SKM-1 (cell line): ENCODE measurements around the gene PRR7.
A peak's percentile ranks its signal among the peaks of the same experiment; 100 is the strongest.

ENCODE experiments used
- DNase-seq: peaks from one replicate; lab custom pipeline; 2025; ENCODE audit not compliant: unreplicated experiment; lab: John Stamatoyannopoulos, UW

PRR7 gene

DNA sequence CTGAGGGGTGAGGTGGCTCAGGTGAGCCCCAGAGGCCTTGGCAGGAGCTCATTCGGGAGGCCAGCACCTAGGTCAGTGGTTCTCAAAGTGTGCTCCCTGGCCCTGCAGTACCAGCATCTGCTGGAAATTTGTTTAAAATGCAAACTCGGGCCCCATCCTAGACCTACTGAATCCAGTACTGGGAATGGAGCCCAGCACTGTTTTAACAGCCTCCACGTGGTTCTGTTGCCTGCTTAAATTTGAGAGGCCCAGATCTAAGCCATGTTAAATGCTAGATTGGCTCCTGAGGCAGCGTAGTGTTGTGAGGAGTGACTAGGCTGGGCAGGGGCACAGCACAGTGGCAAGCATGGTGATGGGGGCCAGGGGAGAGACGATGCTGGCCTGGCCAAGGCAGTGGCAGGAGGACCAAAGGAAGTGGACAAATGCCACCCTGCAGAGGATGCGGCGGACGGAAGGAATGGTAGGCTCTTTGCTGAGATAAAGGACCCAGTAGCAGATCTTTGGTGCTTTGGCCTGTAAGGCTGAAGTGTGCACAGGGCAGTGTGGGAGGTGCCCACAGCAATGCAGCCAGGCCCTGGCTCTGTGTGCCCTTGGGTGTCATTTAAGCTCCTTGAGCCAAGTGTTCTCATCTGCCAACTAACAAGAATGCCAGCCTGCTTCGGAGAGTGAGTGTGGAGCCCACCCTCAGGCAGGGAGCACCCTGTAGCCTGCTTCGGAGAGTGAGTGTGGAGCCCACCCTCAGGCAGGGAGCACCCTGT is 4.2 kb downstream of the PRR7 start:
- no peak for DNase-seq

DNA sequence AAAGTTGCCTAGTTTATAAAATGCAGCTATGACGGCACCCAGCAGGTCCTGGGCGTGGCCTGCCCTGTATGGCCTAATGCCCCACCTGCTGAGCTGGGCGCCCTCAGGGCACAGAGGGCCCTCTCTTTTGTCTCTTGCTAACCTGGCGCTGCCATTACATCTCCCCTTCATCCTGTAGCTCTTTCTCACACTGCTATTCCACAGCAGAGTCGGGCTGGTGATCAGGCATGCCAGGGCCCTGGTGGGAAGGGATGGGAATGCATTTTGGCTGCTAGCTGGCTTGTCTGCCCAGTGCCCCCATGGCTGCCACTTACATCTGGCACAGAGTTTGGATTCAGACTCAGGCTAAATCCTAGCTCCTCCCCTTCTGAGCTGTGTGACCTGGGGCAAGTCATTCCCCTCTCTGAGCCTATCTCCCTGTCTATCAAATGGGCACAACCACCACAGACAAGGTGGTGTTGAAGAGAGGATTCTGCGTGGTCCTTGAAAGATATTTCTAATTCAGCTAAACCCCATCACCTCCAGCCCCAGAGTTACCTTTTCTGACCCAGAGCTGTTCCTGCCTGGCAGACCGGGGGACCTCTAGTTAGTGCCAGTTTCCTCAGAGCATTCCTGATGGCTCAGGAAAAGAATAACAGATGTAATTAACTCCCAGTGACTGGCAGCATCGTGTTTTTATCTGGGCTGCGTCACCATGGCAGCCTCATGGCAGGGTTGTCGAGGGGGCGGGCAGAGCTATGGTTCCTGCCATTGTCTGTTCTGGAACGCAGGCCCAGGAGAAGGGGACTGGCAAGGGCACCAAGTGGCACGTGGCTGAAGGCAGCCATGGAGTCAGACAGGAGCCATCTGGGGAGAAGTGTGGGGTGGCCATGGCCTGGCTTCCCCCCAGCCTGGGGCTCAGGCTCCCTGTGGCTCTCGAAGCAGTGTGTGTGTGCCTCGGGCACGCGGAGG is 6.3 kb downstream of the PRR7 start:
- DNase-seq: no peak

DNA sequence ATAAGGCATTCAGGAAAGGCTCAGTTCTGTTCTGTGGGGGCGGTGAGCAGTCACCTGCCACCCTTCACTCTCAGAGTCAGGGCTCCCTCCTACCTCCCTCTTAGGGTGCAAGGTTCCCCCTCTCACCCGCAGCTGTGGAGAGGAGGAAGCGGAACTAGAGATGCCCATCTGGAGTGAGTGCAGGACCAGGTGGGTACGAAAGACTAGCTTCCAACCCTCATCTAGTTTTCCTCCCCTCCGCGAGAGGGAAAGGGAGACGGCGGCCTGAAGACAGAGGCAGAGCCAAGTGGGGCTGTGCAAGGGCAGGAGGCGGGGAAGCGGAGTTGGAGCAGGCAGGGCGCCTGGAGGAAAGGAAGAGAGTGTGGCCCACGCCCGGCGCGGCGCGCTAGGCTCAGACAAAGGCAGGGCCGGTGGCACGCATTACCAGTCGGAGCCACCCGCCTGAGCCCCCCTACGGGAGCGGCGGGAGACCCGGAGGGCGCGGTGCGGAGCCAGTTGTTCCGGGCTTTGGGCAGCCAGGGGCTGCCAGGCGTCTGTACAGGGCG is 7.3 kb downstream of the PRR7 start:
- no peak for DNase-seq

DNA sequence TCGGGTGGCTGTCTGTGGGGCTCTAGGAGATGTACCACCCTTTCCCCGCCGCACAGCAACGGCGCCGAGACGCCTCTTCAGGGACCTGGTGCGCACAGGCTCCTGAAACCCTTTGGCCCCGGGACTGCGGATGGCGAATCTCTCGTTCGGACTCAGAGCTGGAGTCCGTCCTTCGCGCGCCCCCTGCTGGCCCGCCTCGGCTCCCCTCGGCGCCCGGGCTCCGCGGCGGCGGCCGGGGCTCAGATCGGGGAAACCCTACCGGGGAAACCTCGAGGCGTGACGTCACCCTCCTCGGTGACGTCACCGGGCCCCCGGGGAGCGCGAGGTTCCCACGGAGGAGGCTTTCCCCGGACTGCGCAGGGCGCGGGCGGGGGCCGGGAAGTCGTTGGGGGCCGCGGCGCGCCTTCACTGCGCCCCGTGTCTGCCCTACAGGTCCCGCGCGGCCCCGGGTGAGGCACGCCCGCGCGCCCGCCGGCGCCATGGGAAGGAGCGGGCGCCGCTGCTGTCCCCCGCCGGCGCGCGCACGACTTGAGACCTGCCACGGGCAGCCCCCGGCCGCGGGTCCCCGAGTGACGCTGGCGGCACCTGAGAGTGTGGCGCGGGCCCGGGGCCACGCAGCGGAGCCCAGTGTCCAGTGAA is 7.9 kb downstream of the PRR7 start:
- peak; percentile 84 for DNase-seq

DNA sequence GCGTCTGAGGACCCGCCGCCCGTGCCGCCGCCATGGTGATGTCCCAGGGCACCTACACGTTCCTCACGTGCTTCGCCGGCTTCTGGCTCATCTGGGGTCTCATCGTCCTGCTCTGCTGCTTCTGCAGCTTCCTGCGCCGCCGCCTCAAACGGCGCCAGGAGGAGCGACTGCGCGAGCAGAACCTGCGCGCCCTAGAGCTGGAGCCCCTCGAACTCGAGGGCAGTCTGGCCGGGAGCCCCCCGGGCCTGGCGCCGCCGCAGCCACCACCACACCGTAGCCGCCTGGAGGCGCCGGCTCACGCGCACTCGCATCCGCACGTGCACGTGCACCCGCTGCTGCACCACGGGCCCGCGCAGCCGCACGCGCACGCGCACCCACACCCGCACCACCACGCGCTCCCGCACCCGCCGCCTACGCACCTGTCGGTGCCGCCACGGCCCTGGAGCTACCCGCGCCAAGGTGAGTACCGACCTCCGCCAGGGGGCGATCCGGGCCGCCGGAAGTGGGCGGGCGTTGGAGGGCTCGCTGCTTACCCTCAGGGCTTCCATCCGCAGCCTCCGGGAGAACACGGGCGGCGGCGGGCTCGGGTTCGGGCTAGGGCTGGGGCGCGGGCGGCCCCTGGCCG is 8.5 kb downstream of the PRR7 start:
- DNase-seq: peak; percentile 39

DNA sequence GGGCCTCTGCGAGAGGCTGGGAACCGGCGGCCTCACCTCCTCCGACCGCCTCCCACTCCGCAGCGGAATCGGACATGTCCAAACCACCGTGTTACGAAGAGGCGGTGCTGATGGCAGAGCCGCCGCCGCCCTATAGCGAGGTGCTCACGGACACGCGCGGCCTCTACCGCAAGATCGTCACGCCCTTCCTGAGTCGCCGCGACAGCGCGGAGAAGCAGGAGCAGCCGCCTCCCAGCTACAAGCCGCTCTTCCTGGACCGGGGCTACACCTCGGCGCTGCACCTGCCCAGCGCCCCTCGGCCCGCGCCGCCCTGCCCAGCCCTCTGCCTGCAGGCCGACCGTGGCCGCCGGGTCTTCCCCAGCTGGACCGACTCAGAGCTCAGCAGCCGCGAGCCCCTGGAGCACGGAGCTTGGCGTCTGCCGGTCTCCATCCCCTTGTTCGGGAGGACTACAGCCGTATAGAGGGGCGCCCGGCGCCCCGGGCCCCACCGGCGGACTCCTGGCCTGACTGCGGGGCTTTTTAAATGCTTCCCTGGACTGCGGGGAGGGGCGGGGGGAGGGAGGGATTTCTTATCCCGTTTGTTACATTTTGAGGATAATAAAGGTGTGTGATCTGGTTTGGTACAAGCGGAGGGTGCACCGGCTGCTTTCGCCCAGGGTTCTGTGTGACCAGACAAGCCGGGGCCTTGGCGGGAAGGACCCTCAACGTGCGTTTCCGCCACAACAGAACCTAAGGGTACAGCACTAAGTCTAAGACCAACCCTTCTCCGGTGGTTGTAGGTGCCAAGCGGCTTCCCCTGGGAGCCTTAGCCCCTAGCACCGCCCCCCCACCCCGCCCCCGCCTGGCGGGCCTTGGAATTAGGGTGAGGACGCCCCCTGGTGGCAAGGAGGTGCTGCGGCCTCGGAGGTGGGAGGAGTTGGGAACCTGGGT is 9.3 kb downstream of the PRR7 start:
- peak; percentile 56 for DNase-seq

DNA sequence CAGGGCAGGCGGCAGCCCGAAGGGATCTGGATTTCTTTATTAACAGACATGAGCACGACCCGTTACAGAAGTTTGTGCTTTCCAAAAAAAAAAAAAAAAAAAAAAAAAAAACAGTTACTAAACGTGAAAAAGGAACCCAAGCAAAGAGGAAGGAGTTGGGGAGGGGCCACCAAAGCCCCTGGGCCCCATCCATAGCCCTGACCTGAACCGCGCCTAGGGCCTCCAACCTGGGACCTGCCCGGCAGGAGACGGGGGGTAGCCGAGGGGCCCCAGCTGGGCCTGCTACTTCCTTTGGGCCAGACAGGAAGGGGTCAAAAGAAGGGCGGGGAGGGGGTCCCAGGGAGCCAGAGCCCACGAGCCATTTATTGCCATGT is 10.0 kb downstream of the PRR7 start:
- no peak for DNase-seq

DNA sequence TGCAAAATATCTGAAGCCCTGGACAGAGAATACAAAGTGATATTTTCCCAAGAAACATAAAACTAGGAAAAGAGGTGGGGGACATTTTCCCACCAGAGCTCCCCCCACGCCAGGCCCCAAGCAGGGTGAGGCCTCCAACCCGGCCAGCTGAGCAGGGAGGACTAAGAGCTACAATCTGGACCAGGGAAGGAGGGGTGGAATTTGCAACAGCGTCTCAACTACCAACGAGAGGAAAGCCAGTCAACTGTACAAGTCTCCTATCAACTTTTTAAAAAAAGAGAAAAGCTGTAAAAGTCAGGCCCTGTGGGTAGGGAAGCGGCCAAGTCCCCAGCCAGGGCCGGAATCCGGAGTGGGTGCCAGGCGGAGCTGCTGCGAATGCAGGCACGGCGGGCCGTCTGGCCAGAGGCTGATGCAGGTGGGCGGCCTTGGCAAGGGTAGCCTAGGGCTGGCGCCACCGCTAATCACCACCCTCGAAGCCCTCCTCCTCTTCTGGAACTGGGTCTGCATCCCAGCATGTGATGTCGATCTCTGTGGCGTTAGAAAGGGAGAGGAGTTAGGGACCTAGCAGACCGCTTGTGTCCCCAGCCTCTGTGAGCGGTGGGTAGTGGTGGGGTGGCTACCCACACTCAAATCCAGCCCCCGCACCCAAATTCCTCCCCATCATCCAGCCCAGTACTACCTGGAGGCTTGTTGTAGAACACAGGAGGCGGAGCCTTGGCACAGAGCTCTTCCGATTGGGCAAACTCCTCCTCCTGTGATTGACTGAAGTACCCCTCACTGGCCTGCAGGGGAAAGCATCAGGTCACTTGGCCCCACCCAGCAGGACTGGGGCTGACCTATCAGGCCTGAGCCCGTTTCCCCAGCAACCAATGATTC is 10.6 kb downstream of the PRR7 start:
- peak; percentile 93 for DNase-seq

DNA sequence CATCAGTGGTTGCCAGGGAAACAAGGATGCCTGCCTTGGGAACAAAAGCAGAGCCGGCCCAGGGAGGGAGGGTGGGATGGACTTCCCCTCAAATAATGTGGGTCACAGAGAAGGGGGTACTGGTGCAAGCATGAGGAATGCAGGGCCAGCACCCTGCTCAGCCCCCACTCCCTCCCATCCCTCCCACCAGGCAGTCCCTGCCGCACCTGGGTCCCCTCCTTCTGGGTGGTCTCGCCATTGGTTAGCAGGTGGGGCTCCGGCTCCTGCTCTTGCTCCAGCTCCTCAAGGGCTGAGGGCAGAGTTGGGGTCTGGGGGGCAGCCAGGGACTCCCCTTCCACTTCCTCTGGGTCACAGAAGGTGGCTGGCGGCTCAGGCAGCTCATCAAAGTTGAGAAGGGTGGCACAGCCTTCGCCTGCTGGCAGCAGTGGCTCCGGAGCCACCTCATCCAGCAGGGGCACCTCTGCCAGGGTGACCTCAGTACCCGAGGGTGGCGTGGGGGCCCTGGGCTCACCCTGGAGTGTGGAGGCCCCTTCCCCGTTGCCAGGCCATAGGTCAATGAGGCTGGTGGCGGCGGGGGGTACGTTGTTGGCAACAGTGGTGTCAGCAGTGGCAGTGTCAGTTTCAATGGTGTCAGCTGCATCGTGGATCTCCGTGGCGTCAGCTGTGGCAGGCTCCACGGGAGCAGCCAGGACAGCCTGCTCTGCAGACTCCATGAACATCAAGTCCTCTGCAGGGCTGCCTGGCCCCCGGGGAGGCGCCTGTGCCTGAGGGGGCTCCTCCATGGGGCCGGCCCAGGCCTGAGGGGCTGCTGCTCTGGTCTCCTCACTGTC is 11.5 kb downstream of the PRR7 start:
- DNase-seq: no peak

DNA sequence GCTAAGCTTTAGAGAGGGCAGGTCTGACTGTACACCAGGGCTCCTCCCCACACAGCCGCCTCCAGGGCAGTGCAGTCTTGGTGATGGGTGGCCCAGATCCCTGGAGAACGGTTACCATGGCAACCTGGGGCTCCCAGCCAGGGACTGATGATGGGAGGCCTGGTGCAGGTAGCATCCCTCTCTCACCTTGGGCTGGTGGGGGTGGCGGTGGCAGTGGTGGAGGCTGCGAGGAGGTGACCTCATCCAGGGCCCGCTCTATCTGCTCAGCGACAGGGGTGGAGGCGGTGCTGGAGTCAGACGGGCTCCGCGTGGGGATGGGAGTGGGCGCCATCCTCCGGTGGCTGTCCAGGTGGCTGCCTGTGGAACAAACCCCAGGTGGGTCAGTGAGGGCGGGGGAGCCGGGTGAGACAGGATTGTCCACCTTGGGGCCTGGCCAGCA is 12.3 kb downstream of the PRR7 start:
- DNase-seq: no peak

DNA sequence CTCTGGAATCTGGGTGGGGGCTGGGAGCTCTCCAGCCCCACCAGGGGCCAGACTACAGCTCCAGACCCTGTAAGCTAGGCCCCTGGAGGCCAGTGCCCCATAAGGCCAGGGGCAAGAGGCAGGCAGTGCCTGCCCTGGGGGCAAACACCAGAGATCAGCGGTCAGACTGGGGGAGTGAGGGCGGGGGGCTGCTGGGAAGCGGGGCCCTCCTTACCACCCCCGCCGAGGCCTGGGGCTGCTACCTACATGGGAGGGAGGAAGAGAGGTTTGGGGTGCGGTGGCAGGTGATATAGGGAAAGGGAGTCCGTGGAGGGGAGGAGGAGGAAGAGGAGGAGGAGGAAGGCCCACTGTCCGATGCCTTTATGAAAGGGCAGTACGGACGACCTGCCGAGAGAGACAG is 12.7 kb downstream of the PRR7 start:
- DNase-seq: no peak

DNA sequence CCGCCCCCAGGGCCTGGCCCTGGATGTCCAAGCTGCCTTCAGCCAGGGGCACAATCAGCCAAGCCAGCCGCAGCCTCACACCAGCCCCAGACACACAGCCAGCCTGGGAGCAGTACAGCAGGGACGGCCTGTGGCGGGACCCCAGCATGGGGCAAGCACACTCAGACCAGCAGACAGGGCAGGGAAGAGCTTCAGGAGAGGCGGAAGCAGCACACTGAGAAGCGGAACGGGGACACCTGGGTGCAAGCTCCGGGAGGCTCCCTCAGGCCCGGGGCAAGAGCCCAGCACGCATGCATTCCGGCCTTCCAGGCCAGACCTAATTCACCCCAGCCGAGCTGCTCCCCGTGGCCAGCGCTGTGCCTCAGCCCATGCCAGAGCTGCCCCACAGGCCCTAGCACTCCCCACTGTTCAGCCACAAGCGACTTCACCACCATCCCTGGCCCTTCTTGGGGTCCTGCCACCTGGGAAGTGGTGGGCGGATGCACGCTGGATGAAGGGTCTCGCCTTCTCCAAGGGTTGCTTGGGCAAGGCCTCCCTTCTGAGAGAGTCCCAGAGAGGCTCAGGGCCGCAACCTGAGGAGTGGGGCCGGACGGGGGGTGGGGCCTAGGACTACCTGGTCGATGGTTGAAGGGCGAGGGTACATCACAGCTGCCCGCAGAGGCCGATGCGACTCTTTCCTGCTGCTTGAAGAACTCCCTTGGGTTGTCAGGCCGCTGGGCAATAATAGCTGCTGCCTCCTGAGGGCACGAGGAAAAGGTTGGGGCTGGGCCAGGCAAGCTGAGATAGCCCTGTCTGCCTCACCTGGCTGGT is 13.4 kb downstream of the PRR7 start:
- no peak for DNase-seq

DNA sequence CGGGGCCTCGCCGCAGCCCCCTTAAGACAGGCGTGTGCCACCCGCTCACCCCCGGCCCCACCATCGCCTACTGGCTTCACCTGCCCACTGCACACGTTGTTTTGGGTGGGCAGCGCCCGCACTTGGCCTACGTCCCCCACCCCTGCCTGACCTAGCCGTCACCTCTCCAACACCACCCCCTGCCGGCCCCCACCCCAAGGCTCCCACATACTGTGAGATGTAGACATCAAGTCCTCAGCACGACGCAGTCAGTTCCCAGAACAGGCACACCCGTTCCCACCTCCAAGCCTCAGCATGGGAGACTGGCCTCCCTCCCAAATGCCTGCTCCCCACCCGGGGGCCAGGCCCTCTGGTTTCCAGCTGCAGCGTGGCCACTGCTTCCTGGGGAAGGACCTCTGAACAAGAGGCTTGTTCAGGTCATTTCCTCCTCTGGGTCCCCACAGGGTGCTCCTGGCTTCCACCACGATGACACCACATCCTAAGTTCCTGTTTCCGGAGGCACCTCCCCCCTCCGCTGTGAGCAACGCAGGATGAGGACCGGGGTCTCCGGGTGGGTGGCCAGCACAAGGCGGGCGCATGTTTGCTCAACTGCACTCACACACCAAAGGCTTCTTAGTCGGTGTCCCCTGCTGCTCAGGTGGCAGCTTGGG is 15.5 kb downstream of the PRR7 start:
- DNase-seq: peak; percentile 61

DNA sequence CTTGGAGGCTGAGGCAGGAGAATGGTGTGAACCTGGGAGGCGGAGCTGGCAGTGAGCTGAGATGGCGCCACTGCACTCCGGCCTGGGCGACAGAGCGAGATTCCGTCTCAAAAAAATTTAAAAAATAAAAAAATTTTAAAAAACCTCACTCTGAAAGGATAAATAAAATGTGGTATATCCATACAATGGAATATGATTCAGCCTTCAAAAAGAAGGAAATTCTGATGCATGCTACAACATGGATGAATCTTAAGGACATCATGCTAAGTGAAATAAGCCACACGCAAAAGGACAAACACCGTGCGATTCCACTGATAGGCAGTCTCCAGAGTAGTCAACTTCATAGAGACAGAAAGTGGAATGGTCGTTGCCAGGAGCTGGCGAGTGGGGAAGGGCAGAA is 18.4 kb downstream of the PRR7 start:
- no peak for DNase-seq

DNA sequence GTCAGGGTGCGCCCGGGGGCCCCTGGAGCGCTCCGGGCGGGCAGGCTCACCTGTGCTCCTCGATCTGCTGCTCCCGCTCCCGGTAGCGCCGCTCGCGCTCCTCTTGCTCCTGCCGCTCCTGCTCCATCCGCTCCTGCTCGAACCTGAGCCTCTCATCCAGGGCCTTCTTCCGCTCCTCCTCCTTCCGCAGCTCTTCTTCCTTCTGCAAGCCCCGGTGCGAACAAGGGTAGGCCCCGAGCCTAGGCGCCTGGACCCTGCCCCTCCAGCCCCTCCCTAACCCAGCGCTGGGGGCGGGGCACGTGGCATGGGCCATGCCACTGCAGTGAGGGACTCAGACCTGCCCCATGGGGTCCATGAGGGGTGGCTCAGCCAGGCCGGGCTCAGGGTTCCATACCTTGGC is 20.2 kb downstream of the PRR7 start:
- no peak for DNase-seq

DNA sequence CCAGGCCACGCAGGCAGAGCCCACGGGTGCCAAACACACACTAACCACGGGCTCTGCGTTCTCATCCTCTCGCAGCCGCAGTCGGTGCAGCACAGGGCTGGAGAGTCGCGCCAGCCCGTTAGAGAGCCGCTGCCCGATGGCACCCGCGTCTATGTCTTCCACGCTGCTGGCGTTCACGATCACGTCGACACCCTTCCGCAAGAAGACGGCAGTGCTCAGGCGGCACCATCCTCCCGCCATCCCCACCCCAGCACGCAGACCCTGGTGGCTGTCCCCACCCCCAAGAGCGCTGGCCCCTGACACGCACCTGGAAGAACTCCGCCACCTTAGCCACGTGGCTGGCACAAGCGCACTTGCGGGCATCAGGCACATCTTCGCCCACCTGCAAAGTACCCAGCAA is 20.8 kb downstream of the PRR7 start:
- no peak for DNase-seq

DNA sequence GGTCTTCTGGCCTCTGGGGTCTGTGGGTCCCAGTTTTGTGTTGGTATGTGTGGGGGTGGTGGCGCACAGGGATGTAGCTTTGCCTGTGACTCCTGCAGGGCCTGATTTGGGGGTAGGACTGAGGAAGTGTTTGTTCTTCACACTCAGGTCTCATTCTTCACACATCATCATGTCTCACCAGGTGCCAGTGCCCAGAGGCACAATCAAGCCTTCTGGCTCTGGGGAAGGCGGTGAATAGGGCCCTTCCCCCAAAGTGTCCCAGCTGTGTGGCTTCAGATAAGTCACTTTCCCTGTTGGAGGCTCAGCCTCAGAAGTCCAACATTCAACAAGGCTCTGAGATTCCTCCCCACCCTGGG is 21.7 kb downstream of the PRR7 start:
- DNase-seq: no peak
